SK-N-SH (cell line): ENCODE data around the gene TMEM182. TPM values are rescaled to one million over a fixed set of nuclear protein-coding genes. Genes with fewer than 3 reads are reported as not detected.

Source experiments
- CTCF ChIA-PET: fragments of 300-600, 350-600 bp; formaldehyde crosslinking; extraction: SDS; loops from one replicate; lab custom pipeline; 2021; lab: Yijun Ruan, JAX
- POLR2A ChIA-PET: fragments of 350-600 bp; sonication (Branson Sonifier 250); formaldehyde crosslinking; extraction: SDS; loops from one replicate; lab custom pipeline; 2020; ENCODE audit warnings: antibody characterized with exemption, inconsistent platforms; lab: Yijun Ruan, JAX
- DNase-seq: peaks from one replicate; pipeline ENCODE4 v3.0.0; 2012
- H2AFZ ChIP-seq: fragments of 200-600 bp; sonication (generic); 2 replicates; pipeline ENCODE4 v1.8.1; 2016; ENCODE audit warnings: antibody characterized with exemption, mild to moderate bottlenecking, low read depth
- H3F3A ChIP-seq: fragments of 200-600 bp; sonication (generic); replicated peaks from 2 replicates; pipeline ENCODE3; 2016; ENCODE audit warnings: antibody characterized with exemption, mild to moderate bottlenecking; ENCODE audit not compliant: insufficient read depth
- H3K27ac ChIP-seq, 2 experiments: fragments of 200-500 bp in 1 of 2; fragments of 200-600 bp in 1 of 2; sonication (Bioruptor generic) in 1 of 2; sonication (generic), shearing (Covaris generic) in 1 of 2; 2 replicates each; pipeline versions ENCODE4 v1.5.1 to v1.6.1; 2014 to 2016; ENCODE audit warnings: low read depth in 2 of 2, inconsistent platforms in 1 of 2, low read length in 1 of 2, mild to moderate bottlenecking in 1 of 2, mixed read lengths in 1 of 2
- H3K27me3 ChIP-seq: fragments of 200-600 bp; sonication (generic), shearing (Covaris generic); 2 replicates; pipeline ENCODE4 v1.6.1; 2016; ENCODE audit warnings: mixed run types; ENCODE audit not compliant: insufficient read depth
- H3K36me3 ChIP-seq, 2 experiments: fragments of 200-500 bp in 1 of 2; fragments of 200-600 bp in 1 of 2; sonication (Bioruptor generic) in 1 of 2; sonication (generic) in 1 of 2; replicated peaks in 1 of 2; 2 replicates each; pipeline versions ENCODE3 to v1.5.1; 2014 to 2016; ENCODE audit warnings: low read length in 1 of 2, mild to moderate bottlenecking in 1 of 2; ENCODE audit not compliant: insufficient read depth in 2 of 2, control insufficient read depth in 1 of 2
- H3K4me1 ChIP-seq, 2 experiments: fragments of 200-500 bp in 1 of 2; fragments of 200-600 bp in 1 of 2; sonication (Bioruptor generic) in 1 of 2; sonication (generic), shearing (Covaris generic) in 1 of 2; 2 replicates each; pipeline versions ENCODE4 v1.5.1 to v1.6.1; 2014 to 2016; ENCODE audit warnings: low read depth in 1 of 2, low read length in 1 of 2, mixed run types in 1 of 2; ENCODE audit not compliant: insufficient read depth in 2 of 2, control insufficient read depth in 1 of 2
- H3K4me2 ChIP-seq: fragments of 200-600 bp; sonication (generic), shearing (Covaris generic); 2 replicates; pipeline ENCODE4 v1.6.1; 2017; ENCODE audit warnings: mixed run types
- H3K4me3 ChIP-seq, 2 experiments: fragments of 200-500 bp in 1 of 2; fragments of 200-600 bp in 1 of 2; sonication (Bioruptor generic) in 1 of 2; sonication (generic), shearing (Covaris generic) in 1 of 2; 2 replicates each; pipeline versions ENCODE4 v1.5.1 to v1.8.1; 2014 to 2016; ENCODE audit warnings: low read depth in 2 of 2, inconsistent platforms in 1 of 2, low read length in 1 of 2, mild to moderate bottlenecking in 1 of 2, mixed read lengths in 1 of 2, moderate library complexity in 1 of 2
- H3K79me2 ChIP-seq: fragments of 200-600 bp; sonication (generic); 2 replicates; pipeline ENCODE4 v1.8.1; 2017; ENCODE audit warnings: mild to moderate bottlenecking; ENCODE audit not compliant: insufficient read depth
- H3K9ac ChIP-seq: fragments of 200-600 bp; sonication (generic); 2 replicates; pipeline ENCODE4 v1.6.1; 2017; ENCODE audit warnings: mixed run types
- H3K9me2 ChIP-seq: fragments of 200-600 bp; sonication (generic); 2 replicates; pipeline ENCODE4 v1.6.1; 2017; ENCODE audit warnings: mixed run types
- H3K9me3 ChIP-seq: fragments of 200-600 bp; sonication (generic); 2 replicates; pipeline ENCODE4 v1.6.1; 2017; ENCODE audit warnings: mixed run types, mild to moderate bottlenecking, moderate library complexity
- H4K20me1 ChIP-seq: fragments of 200-600 bp; sonication (generic); 2 replicates; pipeline ENCODE4 v1.6.1; 2017; ENCODE audit warnings: mild to moderate bottlenecking, mixed run types; ENCODE audit not compliant: insufficient read depth
- ELF1 ChIP-seq: IDR thresholded peaks from 2 replicates; pipeline ENCODE4 v1.4.0; 2012
- EZH2phosphoT487 ChIP-seq: fragments of 200-600 bp; sonication (generic); IDR thresholded peaks from 2 replicates; pipeline ENCODE4 v1.6.1; 2017; ENCODE audit warnings: low read depth, mixed run types, mild to moderate bottlenecking, antibody characterized with exemption, moderate library complexity, borderline replicate concordance
- FOXJ3 ChIP-seq: sonication (generic); formaldehyde crosslinking; IDR thresholded peaks from 2 replicates; pipeline ENCODE4 v1.5.1; 2020; ENCODE audit warnings: mild to moderate bottlenecking, missing genetic modification reagents
- GABPA ChIP-seq: IDR thresholded peaks from 2 replicates; pipeline ENCODE4 v1.4.0; 2012; ENCODE audit warnings: low read depth, mild to moderate bottlenecking
- GATA2 ChIP-seq: sonication (generic); formaldehyde crosslinking; IDR thresholded peaks from 2 replicates; pipeline ENCODE4 v1.5.0; 2020; ENCODE audit warnings: mild to moderate bottlenecking, missing genetic modification reagents
- MEF2A ChIP-seq: IDR thresholded peaks from 2 replicates; pipeline ENCODE4 v1.4.0; 2012; ENCODE audit warnings: low read depth, borderline replicate concordance
- NFIC ChIP-seq: IDR thresholded peaks from 2 replicates; pipeline ENCODE4 v1.4.0; 2012; ENCODE audit warnings: borderline replicate concordance
- RAD21 ChIP-seq: IDR thresholded peaks from 2 replicates; pipeline ENCODE4 v1.6.1; 2012; ENCODE audit warnings: mild to moderate bottlenecking, low read length
- RFX5 ChIP-seq: IDR thresholded peaks from 2 replicates; pipeline ENCODE4 v1.6.1; 2012; ENCODE audit warnings: mild to moderate bottlenecking, improper control_type of control experiment, low read length
- RXRA ChIP-seq: IDR thresholded peaks from 2 replicates; pipeline ENCODE4 v1.4.0; 2012; ENCODE audit warnings: low read depth, mild to moderate bottlenecking, borderline replicate concordance
- SIN3A ChIP-seq: IDR thresholded peaks from 2 replicates; pipeline ENCODE4 v1.6.1; 2012; ENCODE audit warnings: low read depth, mild to moderate bottlenecking, low read length, moderate library complexity, borderline replicate concordance
- SMC3 ChIP-seq: IDR thresholded peaks from 2 replicates; pipeline ENCODE4 v1.6.1; 2012; ENCODE audit warnings: low read depth, low read length, improper control_type of control experiment
- TAF1 ChIP-seq: IDR thresholded peaks from 2 replicates; pipeline ENCODE4 v1.6.1; 2012; ENCODE audit warnings: low read depth, mild to moderate bottlenecking, low read length, moderate library complexity, borderline replicate concordance
- YY1 ChIP-seq: IDR thresholded peaks from 2 replicates; pipeline ENCODE4 v1.4.0; 2012; ENCODE audit warnings: low read depth, mild to moderate bottlenecking
- WGBS: methylation state at CpG from one replicate; pipeline ENCODE4 v1.1.6; 2017; ENCODE audit warnings: low lambda C conversion rate; 5-methylcytosine and 5-hydroxymethylcytosine counted together
- polyA plus RNA-seq, 3 experiments: library from polyadenylated mRNA; depleted of rRNA; stranded (reverse); fragments of >200 nt; gene quantifications; 2 replicates each; pipeline ENCODE4 v1.2.3, GENCODE V29; 2012
- TF ChIP-seq, protein P1 (sequence below): IDR thresholded peaks from 2 replicates; pipeline ENCODE4; 2012
- TF ChIP-seq, protein P2 (sequence below): fragments of 200-600 bp; sonication (generic); IDR thresholded peaks from 2 replicates; pipeline ENCODE4 v1.6.1; 2017; ENCODE audit warnings: antibody characterized with exemption, mild to moderate bottlenecking, moderate library complexity
- TF ChIP-seq, protein P3 (sequence below): IDR thresholded peaks from 2 replicates; pipeline ENCODE4 v1.6.1; 2012; ENCODE audit warnings: mild to moderate bottlenecking, low read depth, low read length, moderate library complexity
- TF ChIP-seq, protein P4 (sequence below): IDR thresholded peaks from 2 replicates; pipeline ENCODE4 v1.4.0; 2012; ENCODE audit warnings: low read depth, borderline replicate concordance
- TF ChIP-seq, protein P5 (sequence below): IDR thresholded peaks from 2 replicates; pipeline ENCODE4 v1.4.0; 2012; ENCODE audit warnings: low read depth, borderline replicate concordance
- TF ChIP-seq, protein P6 (sequence below): fragments of 150-350 bp; IDR thresholded peaks from 2 replicates; pipeline ENCODE4 v1.6.1; 2016; ENCODE audit warnings: mild to moderate bottlenecking, low read depth, low read length
- TF ChIP-seq, protein P7 (sequence below): IDR thresholded peaks from 2 replicates; pipeline ENCODE4 v1.4.0; 2012; ENCODE audit warnings: low read depth

The TMEM182 gene
- polyA plus RNA-seq, 1 of the 3 experiments (the other 2 are of a cell fraction) = 1.7 TPM

DNA sequence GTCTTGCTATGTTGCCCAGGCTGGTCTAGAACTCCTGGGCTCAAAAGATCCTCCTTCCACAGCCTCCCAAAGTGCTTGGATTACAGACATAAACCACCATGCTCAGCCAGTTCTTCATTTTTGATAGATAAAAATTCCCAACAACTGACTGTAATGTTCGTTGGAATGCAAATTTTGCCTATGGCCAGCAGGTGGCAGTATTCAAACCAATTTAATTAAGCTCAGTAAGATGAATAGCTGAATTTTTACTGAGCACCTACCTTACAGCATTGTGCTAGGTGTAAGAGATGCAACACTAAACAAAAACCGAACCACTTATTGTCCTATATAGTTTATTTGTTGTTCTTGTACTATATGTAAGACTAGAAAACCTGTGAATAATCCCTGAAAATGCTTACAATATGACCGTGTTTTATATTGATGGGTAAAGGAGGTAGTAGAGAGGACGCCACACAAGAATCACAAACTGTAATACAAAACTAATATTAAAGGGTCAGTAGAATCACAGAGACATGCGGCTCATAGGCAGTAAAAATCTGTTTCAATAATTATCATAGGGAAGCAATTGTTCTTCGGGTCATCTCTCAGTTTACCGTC lies 8.2 kb upstream of the TMEM182 start:
- H3F3A ChIP-seq = no peaks in the 10 kb centered on the region
- H3K36me3 ChIP-seq = no peaks in the 10 kb centered on the region
- H3K9ac ChIP-seq = no peak overlapping the region
- H3K27me3 ChIP-seq = no peaks in the 10 kb centered on the region
- no peak overlapping the region; a peak in 1 of 4 replicates for H3K4me3 ChIP-seq
- no peak overlapping the region for H3K4me2 ChIP-seq
- CTCF ChIA-PET = interaction anchor here (0.6 to 5.0 kb wide), 32 partner anchors 9 to 720 kb away, joined by 3 to 63 read pairs (median 5); partner anchors contain the start of gene TMEM182
- peak; percentile 18 for DNase-seq
- no peak overlapping the region for H2AFZ ChIP-seq
- no peaks in the 10 kb centered on the region for H3K9me2 ChIP-seq
- 63% methylated on average over 7 of the region's 7 CpGs for whole genome bisulfite sequencing
- no peaks in the 10 kb centered on the region for H4K20me1 ChIP-seq
- TF ChIP-seq, protein P1, sequence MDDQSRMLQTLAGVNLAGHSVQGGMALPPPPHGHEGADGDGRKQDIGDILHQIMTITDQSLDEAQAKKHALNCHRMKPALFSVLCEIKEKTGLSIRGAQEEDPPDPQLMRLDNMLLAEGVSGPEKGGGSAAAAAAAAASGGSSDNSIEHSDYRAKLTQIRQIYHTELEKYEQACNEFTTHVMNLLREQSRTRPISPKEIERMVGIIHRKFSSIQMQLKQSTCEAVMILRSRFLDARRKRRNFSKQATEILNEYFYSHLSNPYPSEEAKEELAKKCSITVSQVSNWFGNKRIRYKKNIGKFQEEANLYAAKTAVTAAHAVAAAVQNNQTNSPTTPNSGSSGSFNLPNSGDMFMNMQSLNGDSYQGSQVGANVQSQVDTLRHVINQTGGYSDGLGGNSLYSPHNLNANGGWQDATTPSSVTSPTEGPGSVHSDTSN = no peak
- TF ChIP-seq, protein P2, sequence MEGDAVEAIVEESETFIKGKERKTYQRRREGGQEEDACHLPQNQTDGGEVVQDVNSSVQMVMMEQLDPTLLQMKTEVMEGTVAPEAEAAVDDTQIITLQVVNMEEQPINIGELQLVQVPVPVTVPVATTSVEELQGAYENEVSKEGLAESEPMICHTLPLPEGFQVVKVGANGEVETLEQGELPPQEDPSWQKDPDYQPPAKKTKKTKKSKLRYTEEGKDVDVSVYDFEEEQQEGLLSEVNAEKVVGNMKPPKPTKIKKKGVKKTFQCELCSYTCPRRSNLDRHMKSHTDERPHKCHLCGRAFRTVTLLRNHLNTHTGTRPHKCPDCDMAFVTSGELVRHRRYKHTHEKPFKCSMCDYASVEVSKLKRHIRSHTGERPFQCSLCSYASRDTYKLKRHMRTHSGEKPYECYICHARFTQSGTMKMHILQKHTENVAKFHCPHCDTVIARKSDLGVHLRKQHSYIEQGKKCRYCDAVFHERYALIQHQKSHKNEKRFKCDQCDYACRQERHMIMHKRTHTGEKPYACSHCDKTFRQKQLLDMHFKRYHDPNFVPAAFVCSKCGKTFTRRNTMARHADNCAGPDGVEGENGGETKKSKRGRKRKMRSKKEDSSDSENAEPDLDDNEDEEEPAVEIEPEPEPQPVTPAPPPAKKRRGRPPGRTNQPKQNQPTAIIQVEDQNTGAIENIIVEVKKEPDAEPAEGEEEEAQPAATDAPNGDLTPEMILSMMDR = peak; percentile 92
- TF ChIP-seq NFIC (no peak), RXRA (no peak), MEF2A (no peak), SMC3 (peak; percentile 48), SIN3A (no peak), ELF1 (no peak), GABPA (no peak), YY1 (no peak), RFX5 (no peak), FOXJ3 (CRISPR knock-in tag) (no peak), RAD21 (peak; percentile 53), TAF1 (no peak), EZH2phosphoT487 (no peak), GATA2 (CRISPR knock-in tag) (no peak)
- TF ChIP-seq, protein P3, sequence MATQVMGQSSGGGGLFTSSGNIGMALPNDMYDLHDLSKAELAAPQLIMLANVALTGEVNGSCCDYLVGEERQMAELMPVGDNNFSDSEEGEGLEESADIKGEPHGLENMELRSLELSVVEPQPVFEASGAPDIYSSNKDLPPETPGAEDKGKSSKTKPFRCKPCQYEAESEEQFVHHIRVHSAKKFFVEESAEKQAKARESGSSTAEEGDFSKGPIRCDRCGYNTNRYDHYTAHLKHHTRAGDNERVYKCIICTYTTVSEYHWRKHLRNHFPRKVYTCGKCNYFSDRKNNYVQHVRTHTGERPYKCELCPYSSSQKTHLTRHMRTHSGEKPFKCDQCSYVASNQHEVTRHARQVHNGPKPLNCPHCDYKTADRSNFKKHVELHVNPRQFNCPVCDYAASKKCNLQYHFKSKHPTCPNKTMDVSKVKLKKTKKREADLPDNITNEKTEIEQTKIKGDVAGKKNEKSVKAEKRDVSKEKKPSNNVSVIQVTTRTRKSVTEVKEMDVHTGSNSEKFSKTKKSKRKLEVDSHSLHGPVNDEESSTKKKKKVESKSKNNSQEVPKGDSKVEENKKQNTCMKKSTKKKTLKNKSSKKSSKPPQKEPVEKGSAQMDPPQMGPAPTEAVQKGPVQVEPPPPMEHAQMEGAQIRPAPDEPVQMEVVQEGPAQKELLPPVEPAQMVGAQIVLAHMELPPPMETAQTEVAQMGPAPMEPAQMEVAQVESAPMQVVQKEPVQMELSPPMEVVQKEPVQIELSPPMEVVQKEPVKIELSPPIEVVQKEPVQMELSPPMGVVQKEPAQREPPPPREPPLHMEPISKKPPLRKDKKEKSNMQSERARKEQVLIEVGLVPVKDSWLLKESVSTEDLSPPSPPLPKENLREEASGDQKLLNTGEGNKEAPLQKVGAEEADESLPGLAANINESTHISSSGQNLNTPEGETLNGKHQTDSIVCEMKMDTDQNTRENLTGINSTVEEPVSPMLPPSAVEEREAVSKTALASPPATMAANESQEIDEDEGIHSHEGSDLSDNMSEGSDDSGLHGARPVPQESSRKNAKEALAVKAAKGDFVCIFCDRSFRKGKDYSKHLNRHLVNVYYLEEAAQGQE = no peak
- TF ChIP-seq, protein P4, sequence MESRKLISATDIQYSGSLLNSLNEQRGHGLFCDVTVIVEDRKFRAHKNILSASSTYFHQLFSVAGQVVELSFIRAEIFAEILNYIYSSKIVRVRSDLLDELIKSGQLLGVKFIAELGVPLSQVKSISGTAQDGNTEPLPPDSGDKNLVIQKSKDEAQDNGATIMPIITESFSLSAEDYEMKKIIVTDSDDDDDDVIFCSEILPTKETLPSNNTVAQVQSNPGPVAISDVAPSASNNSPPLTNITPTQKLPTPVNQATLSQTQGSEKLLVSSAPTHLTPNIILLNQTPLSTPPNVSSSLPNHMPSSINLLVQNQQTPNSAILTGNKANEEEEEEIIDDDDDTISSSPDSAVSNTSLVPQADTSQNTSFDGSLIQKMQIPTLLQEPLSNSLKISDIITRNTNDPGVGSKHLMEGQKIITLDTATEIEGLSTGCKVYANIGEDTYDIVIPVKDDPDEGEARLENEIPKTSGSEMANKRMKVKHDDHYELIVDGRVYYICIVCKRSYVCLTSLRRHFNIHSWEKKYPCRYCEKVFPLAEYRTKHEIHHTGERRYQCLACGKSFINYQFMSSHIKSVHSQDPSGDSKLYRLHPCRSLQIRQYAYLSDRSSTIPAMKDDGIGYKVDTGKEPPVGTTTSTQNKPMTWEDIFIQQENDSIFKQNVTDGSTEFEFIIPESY = no peak
- TF ChIP-seq, protein P5, sequence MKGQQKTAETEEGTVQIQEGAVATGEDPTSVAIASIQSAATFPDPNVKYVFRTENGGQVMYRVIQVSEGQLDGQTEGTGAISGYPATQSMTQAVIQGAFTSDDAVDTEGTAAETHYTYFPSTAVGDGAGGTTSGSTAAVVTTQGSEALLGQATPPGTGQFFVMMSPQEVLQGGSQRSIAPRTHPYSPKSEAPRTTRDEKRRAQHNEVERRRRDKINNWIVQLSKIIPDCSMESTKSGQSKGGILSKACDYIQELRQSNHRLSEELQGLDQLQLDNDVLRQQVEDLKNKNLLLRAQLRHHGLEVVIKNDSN = no peak
- TF ChIP-seq, protein P6, sequence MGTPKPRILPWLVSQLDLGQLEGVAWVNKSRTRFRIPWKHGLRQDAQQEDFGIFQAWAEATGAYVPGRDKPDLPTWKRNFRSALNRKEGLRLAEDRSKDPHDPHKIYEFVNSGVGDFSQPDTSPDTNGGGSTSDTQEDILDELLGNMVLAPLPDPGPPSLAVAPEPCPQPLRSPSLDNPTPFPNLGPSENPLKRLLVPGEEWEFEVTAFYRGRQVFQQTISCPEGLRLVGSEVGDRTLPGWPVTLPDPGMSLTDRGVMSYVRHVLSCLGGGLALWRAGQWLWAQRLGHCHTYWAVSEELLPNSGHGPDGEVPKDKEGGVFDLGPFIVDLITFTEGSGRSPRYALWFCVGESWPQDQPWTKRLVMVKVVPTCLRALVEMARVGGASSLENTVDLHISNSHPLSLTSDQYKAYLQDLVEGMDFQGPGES = no peak
- TF ChIP-seq, protein P7, sequence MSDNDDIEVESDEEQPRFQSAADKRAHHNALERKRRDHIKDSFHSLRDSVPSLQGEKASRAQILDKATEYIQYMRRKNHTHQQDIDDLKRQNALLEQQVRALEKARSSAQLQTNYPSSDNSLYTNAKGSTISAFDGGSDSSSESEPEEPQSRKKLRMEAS = no peak
- POLR2A ChIA-PET = no interaction called here
- H3K27ac ChIP-seq = no peak overlapping the region
- no peaks in the 10 kb centered on the region for H3K4me1 ChIP-seq
- H3K79me2 ChIP-seq = no peaks in the 10 kb centered on the region
- no peaks in the 10 kb centered on the region for H3K9me3 ChIP-seq
